Transverse colon (tissue), 4 donors: ENCODE measurements around the gene TMEM63B. TPM values are rescaled to one million over a fixed set of nuclear protein-coding genes. Genes with fewer than 3 reads are reported as not detected.

Source experiments
- DNase-seq: peaks from one replicate; pipeline ENCODE4 v3.0.0-alpha.2; 2019
- H3K27ac ChIP-seq, 4 donors: fragments of 200-600 bp; sonication (generic); 2 replicates each; pipeline ENCODE4 v1.5.1; 2016 to 2018; ENCODE audit warnings: inconsistent platforms in 4 of 4
- H3K27me3 ChIP-seq: fragments of 200-600 bp; sonication (generic); 2 replicates; pipeline ENCODE4 v1.5.1; 2017; ENCODE audit warnings: inconsistent platforms
- H3K36me3 ChIP-seq, 4 donors: fragments of 200-600 bp; sonication (generic); 2 replicates each; pipeline ENCODE4 v1.5.1; 2017 to 2019; ENCODE audit warnings: inconsistent platforms in 4 of 4
- H3K4me1 ChIP-seq, 4 donors: fragments of 200-600 bp; sonication (generic); 2 replicates each; pipeline ENCODE4 v1.5.1; 2017 to 2020; ENCODE audit warnings: inconsistent platforms in 4 of 4
- H3K4me3 ChIP-seq, 4 donors: fragments of 200-600 bp; sonication (generic); 1 replicate in 1 of 4; 2 replicates in 3 of 4; pipeline versions ENCODE4 v1.5.1 to v1.6.1; 2017 to 2019; ENCODE audit warnings: inconsistent platforms in 4 of 4
- H3K9me3 ChIP-seq, 2 donors: fragments of 200-600 bp; sonication (generic); 2 replicates each; pipeline ENCODE4 v1.5.1; 2017 to 2019; ENCODE audit warnings: inconsistent platforms in 2 of 2
- EP300 ChIP-seq: sonication (generic); formaldehyde crosslinking; IDR thresholded peaks from one replicate; pipeline ENCODE4 v1.6.1; 2017; ENCODE audit warnings: antibody characterized with exemption, low read depth
- POLR2A ChIP-seq: fragments of 450-650 bp; IDR thresholded peaks from one replicate; pipeline ENCODE4 v1.6.1; 2016; ENCODE audit warnings: antibody characterized with exemption, mild to moderate bottlenecking, moderate library complexity
- POLR2AphosphoS5 ChIP-seq, 3 donors: sonication (generic); formaldehyde crosslinking; IDR thresholded peaks; one replicate each; pipeline ENCODE4 v1.6.1; 2016; ENCODE audit warnings: antibody characterized with exemption in 3 of 3
- WGBS, 2 donors: methylation state at CpG; one replicate each; pipeline ENCODE4 v1.1.5; 2018; ENCODE audit warnings: low coverage in 1 of 2; 5-methylcytosine and 5-hydroxymethylcytosine counted together
- in situ Hi-C, 4 donors: fragments of 200-750 bp; cut with MboI; loops; one replicate each; pipeline versions ENCODE4 v1.15.0 to v1.15.1; 2017; ENCODE audit warnings: low sequenced_read_pairs in 3 of 4, low pct_ligation_motif_present in 1 of 4, low pct_unique_long_range_greater_than_20kb in 1 of 4
- intact Hi-C: fragments of 100-400 bp; cut with DNase I; formaldehyde crosslinking; loops from one replicate; pipeline ENCODE4 v1.15.1; 2023; ENCODE audit warnings: low total_unique reads
- total RNA-seq, 4 donors: library from RNA; depleted of rRNA; stranded (reverse); fragments of >200 nt; gene quantifications; one replicate each; pipeline ENCODE4 v1.1.0, GENCODE V29; 2016
- TF ChIP-seq, protein P1 (sequence below), 5 experiments: fragments of 200-600 bp in 3 of 5; fragments of 450-650 bp in 2 of 5; sonication (generic) in 3 of 5; IDR thresholded peaks; 1 replicate in 2 of 5; 2 replicates in 3 of 5; pipeline ENCODE4 v1.5.1; 2016 to 2017; ENCODE audit warnings: antibody characterized with exemption in 5 of 5, inconsistent platforms in 3 of 5, mild to moderate bottlenecking in 2 of 5, moderate library complexity in 1 of 5

The TMEM63B gene
- total RNA-seq, 4 donors from 2014 or later, result 35.0 to 258 (median 89.4) TPM

- no peak overlapping the region for H3K4me3 ChIP-seq
- 89 to 94% methylated on average over 2 to 7 of the region's 7 CpGs for WGBS, 2 donors
- TF ChIP-seq EP300, result no peak
- TF ChIP-seq POLR2AphosphoS5 (IDR thresholded peaks at IDR 0.05), result no peak
- TF ChIP-seq, protein P1, sequence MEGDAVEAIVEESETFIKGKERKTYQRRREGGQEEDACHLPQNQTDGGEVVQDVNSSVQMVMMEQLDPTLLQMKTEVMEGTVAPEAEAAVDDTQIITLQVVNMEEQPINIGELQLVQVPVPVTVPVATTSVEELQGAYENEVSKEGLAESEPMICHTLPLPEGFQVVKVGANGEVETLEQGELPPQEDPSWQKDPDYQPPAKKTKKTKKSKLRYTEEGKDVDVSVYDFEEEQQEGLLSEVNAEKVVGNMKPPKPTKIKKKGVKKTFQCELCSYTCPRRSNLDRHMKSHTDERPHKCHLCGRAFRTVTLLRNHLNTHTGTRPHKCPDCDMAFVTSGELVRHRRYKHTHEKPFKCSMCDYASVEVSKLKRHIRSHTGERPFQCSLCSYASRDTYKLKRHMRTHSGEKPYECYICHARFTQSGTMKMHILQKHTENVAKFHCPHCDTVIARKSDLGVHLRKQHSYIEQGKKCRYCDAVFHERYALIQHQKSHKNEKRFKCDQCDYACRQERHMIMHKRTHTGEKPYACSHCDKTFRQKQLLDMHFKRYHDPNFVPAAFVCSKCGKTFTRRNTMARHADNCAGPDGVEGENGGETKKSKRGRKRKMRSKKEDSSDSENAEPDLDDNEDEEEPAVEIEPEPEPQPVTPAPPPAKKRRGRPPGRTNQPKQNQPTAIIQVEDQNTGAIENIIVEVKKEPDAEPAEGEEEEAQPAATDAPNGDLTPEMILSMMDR (IDR thresholded peaks at IDR 0.05), result no peak
- no peak for TF ChIP-seq POLR2A
- peaks cover 0 to 14% (median 3%) of the 10 kb centered on the region in 4 donors for H3K36me3 ChIP-seq
- H3K4me1 ChIP-seq, result peaks cover 0 to 6% (median 2%) of the 10 kb centered on the region in 4 donors
- no peak for DNase-seq
- no peak overlapping the region for H3K27ac ChIP-seq
- in situ Hi-C loops (loop anchor here in 2 of 4 donors (5.0 to 25.0 kb wide), 2 partner anchors 47 to 188 kb away; partner anchors contain the start of gene SPATS1 (in 2 of the 2)), intact Hi-C loops (loop anchor here (1.0 to 5.0 kb wide), 2 partner anchors 33 to 382 kb away; no protein-coding TSS in a partner anchor)
- H3K9me3 ChIP-seq, result no peaks in the 10 kb centered on the region
- H3K27me3 ChIP-seq, result no peaks in the 10 kb centered on the region
Measured at GRCh38 chr6:44149369-44150012, 22.1 kb downstream of the TMEM63B start.

DNA sequence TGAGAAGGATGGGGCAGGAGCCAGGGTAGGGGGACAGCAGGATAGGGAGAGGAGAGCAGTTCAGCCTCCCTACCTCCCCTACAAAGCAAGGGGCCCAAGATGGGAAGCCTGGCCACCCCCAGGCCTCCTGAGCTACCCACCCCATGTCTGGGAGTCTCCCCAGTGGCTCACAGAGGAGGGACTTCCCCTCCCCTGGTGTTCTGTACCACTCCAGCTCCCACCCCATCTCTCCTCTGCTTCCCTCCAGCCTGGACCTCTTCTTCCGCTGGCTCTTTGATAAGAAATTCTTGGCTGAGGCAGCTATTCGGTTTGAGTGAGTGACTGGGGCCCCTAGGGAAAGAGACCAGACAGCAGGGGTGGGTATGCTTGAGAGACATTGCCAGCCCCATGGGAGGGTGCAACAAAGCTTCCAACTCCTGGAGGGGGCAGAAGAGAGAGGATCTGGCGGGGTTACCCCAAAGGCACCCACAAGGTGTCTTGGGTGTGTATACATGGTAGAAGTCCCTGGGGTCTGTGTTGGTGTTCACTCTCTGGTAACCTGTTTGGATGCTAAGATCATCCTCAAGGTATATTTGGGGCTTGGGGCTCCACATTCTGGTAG, 23.1 kb downstream of the TMEM63B start:
- Histone ChIP-seq H3K27ac (no peak overlapping the region), H3K36me3 (peaks cover 0 to 14% (median 3%) of the 10 kb centered on the region in 4 donors), H3K9me3 (no peaks in the 10 kb centered on the region), H3K27me3 (no peaks in the 10 kb centered on the region), H3K4me1 (peaks cover 0 to 6% (median 2%) of the 10 kb centered on the region in 4 donors), H3K4me3 (no peak overlapping the region)
- intact Hi-C loops, result loop anchor here (1.0 to 5.0 kb wide), 2 partner anchors 34 to 383 kb away; no protein-coding TSS in a partner anchor
- in situ Hi-C loops, result loop anchor here in 2 of 4 donors (5.0 to 25.0 kb wide), 2 partner anchors 48 to 187 kb away; partner anchors contain the start of gene SPATS1 (in 2 of the 2)
- DNase-seq, result no peak
- 86% methylated on average over 3 of the region's 3 CpGs; no CpG with 5 or more reads in 1 of the 2 donors for WGBS, 2 donors
- TF ChIP-seq POLR2AphosphoS5 (IDR thresholded peaks at IDR 0.05) (no peak), POLR2A (no peak), EP300 (no peak)
- TF ChIP-seq, protein P1 (IDR thresholded peaks at IDR 0.05), result no peak

DNA sequence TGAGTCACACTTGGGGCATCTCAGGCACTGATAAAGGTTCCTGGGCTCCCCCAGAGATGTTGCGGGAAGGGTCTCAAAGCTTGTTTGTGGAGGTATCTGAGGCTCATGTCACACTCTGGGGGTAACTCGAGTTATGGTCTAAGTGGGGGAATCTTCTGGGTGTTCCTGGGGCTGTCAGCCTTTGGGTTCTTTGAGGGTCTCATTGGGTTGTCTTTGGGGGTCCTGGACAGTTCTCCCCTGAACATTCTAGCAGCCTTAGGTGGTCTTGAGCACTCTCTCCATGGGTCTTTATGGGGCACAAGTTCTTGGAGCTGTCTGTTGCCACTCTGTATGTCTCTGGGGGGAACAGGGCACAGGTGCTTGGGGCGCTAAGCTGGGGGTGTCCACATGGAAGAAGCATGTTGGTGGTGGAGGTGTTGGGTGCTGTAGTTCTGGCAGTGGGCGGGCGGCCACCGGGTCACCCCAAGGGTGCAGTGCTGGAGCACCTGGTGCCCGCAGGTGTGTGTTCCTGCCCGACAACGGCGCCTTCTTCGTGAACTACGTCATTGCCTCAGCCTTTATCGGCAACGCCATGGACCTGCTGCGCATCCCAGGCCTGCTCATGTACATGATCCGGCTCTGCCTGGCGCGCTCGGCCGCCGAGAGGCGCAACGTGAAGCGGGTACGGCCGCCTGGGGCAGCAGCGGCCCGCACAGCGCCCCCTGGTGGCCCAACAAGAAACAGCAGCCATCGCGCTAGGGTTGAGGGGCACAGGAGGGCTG, 24.2 kb downstream of the TMEM63B start:
- Histone ChIP-seq H3K27me3 (no peaks in the 10 kb centered on the region), H3K27ac (no peak overlapping the region), H3K9me3 (no peaks in the 10 kb centered on the region), H3K4me3 (no peak overlapping the region), H3K4me1 (peaks cover 1 to 6% (median 4%) of the 10 kb centered on the region in 4 donors), H3K36me3 (peaks cover 0 to 14% (median 3%) of the 10 kb centered on the region in 4 donors)
- in situ Hi-C loops (loop anchor here in 2 of 4 donors (5.0 to 25.0 kb wide), 2 partner anchors 49 to 186 kb away; partner anchors contain the start of gene SPATS1 (in 2 of the 2)), intact Hi-C loops (loop anchor here (1.0 to 5.0 kb wide), 2 partner anchors 56 to 384 kb away; no protein-coding TSS in a partner anchor)
- peak; percentile 79 for DNase-seq
- TF ChIP-seq POLR2AphosphoS5 (IDR thresholded peaks at IDR 0.05), result peak in 2 of 3 donors; percentile 23 to 36
- TF ChIP-seq, protein P1 (IDR thresholded peaks at IDR 0.05), result peak; percentile 98 to 100 (median 99)
- TF ChIP-seq POLR2A, result no peak
- no peak for TF ChIP-seq EP300
- WGBS, 2 donors, result 19% methylated on average over 31 of the region's 31 CpGs; no CpG with 5 or more reads in 1 of the 2 donors
